ENCODE measurements around the gene KRT81.

DNA sequence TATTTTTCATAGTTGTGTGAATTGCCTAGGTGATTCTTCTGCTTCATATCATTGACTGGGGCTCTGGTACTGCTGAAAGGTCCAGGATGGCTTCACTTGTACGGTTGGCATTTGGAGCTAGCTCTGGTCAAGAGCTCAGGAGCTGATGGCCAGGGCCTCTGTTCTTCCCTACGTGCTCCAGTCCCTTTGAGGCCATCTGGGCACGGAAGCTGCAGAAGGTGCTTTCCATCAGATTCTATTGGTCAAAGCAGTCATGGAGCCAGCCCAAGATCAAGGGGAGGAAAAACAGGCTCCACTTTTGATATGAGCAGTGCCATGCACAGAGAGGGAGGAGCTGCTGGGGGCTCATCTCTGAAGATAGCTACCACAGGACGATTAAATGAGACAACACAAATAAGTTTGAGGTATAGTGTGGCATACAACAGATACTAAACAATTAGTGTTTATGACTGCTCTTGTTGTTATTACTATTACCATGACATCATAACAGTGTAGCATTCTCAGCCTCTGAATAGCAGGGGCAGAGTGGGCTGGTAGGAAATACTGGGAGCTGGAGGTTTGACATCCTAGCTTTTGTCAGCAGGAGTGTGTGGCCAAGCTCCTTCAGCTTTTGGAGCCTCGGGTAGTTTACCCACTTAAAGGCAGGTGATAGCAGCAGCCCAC is 19.4 kb upstream of the KRT81 start:
- TF ChIP-seq, protein P1, sequence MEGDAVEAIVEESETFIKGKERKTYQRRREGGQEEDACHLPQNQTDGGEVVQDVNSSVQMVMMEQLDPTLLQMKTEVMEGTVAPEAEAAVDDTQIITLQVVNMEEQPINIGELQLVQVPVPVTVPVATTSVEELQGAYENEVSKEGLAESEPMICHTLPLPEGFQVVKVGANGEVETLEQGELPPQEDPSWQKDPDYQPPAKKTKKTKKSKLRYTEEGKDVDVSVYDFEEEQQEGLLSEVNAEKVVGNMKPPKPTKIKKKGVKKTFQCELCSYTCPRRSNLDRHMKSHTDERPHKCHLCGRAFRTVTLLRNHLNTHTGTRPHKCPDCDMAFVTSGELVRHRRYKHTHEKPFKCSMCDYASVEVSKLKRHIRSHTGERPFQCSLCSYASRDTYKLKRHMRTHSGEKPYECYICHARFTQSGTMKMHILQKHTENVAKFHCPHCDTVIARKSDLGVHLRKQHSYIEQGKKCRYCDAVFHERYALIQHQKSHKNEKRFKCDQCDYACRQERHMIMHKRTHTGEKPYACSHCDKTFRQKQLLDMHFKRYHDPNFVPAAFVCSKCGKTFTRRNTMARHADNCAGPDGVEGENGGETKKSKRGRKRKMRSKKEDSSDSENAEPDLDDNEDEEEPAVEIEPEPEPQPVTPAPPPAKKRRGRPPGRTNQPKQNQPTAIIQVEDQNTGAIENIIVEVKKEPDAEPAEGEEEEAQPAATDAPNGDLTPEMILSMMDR (IDR thresholded peaks at IDR 0.05) = no peak
- TF ChIP-seq POLR2A (IDR thresholded peaks at IDR 0.05) (no peak), EP300 (IDR thresholded peaks at IDR 0.05) (no peak)
